NCI-H82 (cell line): ENCODE data around the gene EXOSC7.
"Not testable (repeated sequence)": the region's sequence is repeated elsewhere in the genome, so short reads cannot be mapped to it uniquely, and the experiment has no call there.

Source experiments
- DNase-seq: peaks from one replicate; lab custom pipeline; 2025; lab: John Stamatoyannopoulos, UW

Gene EXOSC7

GRCh38 chr3:44976002-44976815 lies at the start of gene EXOSC7, which contains the start of gene ZDHHC3:
TSS of gene EXOSC7 (plus strand) at chr3:44976244. CDS start at chr3:44976278, 34 bp downstream.
TSS of gene ZDHHC3 (minus strand) at chr3:44976174. CDS start at chr3:44959436, 16,738 bp downstream.
- DNase-seq: peak; percentile 84

- no peak for DNase-seq
Observed at GRCh38 chr3:44926921-44927320, 49.1 kb upstream of the EXOSC7 start.

GRCh38 chr3:44927371-44927770 lies 48.7 kb upstream of the EXOSC7 start:
- no peak for DNase-seq

GRCh38 chr3:44929782-44930181 lies 46.3 kb upstream of the EXOSC7 start:
- DNase-seq: no peak

GRCh38 chr3:44930911-44931310 lies 45.1 kb upstream of the EXOSC7 start:
- no peak for DNase-seq

GRCh38 chr3:44931791-44932190 lies 44.3 kb upstream of the EXOSC7 start:
- DNase-seq: no peak

GRCh38 chr3:44932271-44932670 lies 43.8 kb upstream of the EXOSC7 start:
- DNase-seq: no peak

- DNase-seq: no peak
Observed at GRCh38 chr3:44932986-44933944, 42.8 kb upstream of the EXOSC7 start.

- no peak for DNase-seq
Observed at GRCh38 chr3:44939581-44940036, 36.4 kb upstream of the EXOSC7 start.

GRCh38 chr3:44942202-44942921 lies 33.7 kb upstream of the EXOSC7 start:
- DNase-seq: no peak

- DNase-seq: no peak
Observed at GRCh38 chr3:44948239-44948638, 27.8 kb upstream of the EXOSC7 start.

GRCh38 chr3:44949770-44950169 lies 26.3 kb upstream of the EXOSC7 start:
- not testable (repeated sequence) for DNase-seq

- DNase-seq: no peak
Observed at GRCh38 chr3:44950275-44950734, 25.7 kb upstream of the EXOSC7 start.

- no peak for DNase-seq
Observed at GRCh38 chr3:44952689-44953088, 23.4 kb upstream of the EXOSC7 start.

- no peak for DNase-seq
Observed at GRCh38 chr3:44954304-44954703, 21.7 kb upstream of the EXOSC7 start.

GRCh38 chr3:44954962-44955361 lies 21.1 kb upstream of the EXOSC7 start:
- no peak for DNase-seq

- DNase-seq: no peak
Observed at GRCh38 chr3:44955917-44956316, 20.1 kb upstream of the EXOSC7 start.

GRCh38 chr3:44957986-44958385 lies 18.1 kb upstream of the EXOSC7 start:
- DNase-seq: no peak

- DNase-seq: no peak
Observed at GRCh38 chr3:44958386-44958785, 17.7 kb upstream of the EXOSC7 start.

- no peak for DNase-seq
Observed at GRCh38 chr3:44960387-44961026, 15.5 kb upstream of the EXOSC7 start.

GRCh38 chr3:44961888-44962287 lies 14.2 kb upstream of the EXOSC7 start:
- DNase-seq: no peak
